NCI-H1436 treated with DMSO at 0.1 percent for 48 hours (cell line): Measurements from ENCODE around the gene KRTAP5-9.
"Not testable (repeated sequence)": the region's sequence is repeated elsewhere in the genome, so short reads cannot be mapped to it uniquely, and the experiment has no call there.

Experiments
- DNase-seq: peaks from one replicate; lab custom pipeline; 2025; lab: John Stamatoyannopoulos, UW

The KRTAP5-9 gene

GRCh38 chr11:71585673-71586072 lies 37.5 kb downstream of the KRTAP5-9 start:
- DNase-seq, result not testable (repeated sequence)

GRCh38 chr11:71588314-71588713 lies 40.1 kb downstream of the KRTAP5-9 start:
- not testable (repeated sequence) for DNase-seq

GRCh38 chr11:71588822-71589545 lies 40.8 kb downstream of the KRTAP5-9 start:
- DNase-seq, result not testable (repeated sequence)

- DNase-seq, result not testable (repeated sequence)
Measured at GRCh38 chr11:71589546-71589920, 41.3 kb downstream of the KRTAP5-9 start.
